ENCODE data around the gene SPEN. TPM values are rescaled to one million over a fixed set of nuclear protein-coding genes. Genes with fewer than 3 reads are reported as not detected.

The SPEN gene
- total and polyA plus RNA-seq, 9 of the 15 experiments (the other 6 are each of a cell fraction or from before 2014, with no cell fraction given): 5.7 to 87.5 (median 27.2) TPM

GRCh38 chr1:15847100-15847892, at the start of gene SPEN (continued):
- TF ChIP-seq ZBTB12 (CRISPR knock-in tag; IDR thresholded peaks at IDR 0.05) (no peak), ETV1 (tag; conservative IDR thresholded peaks at IDR 0.05; ENCODE audit: low read depth) (peak; percentile 74), FOS (IDR thresholded peaks at IDR 0.05; ENCODE audit: extremely low read depth, insufficient read length) (no peak), E2F4 (CRISPR knock-in tag; IDR thresholded peaks at IDR 0.05; ENCODE audit: low read depth) (no peak; the same call in 1 of the 2 replicates), YBX1 (IDR thresholded peaks at IDR 0.05) (no peak), XRCC5 (IDR thresholded peaks at IDR 0.05; ENCODE audit: low read depth, low read length) (no peak), COPS2 (conservative IDR thresholded peaks at IDR 0.05) (no peak), TGIF2 (CRISPR knock-in tag; IDR thresholded peaks at IDR 0.05) (no peak), BRD9 (IDR thresholded peaks at IDR 0.05; ENCODE audit: low read depth, partially characterized antibody) (no peak), MYNN (IDR thresholded peaks at IDR 0.05) (no peak), MYNN (CRISPR knock-in tag; IDR thresholded peaks at IDR 0.05) (no peak), HNRNPH1 (optimal IDR thresholded peaks at IDR 0.05; ENCODE audit: low read depth, low read length) (no peak), DPF2 (IDR thresholded peaks at IDR 0.05) (peak; percentile 64; the same call in 1 of the 2 replicates), NCOA4 (IDR thresholded peaks at IDR 0.05; ENCODE audit: partially characterized antibody) (no peak), CREB5 (CRISPR knock-in tag; IDR thresholded peaks at IDR 0.05) (no peak), BCLAF1 (IDR thresholded peaks at IDR 0.05; ENCODE audit: borderline replicate concordance in 1 of 2, control insufficient read depth in 1 of 2, low read depth in 2 of 2, low read length in 1 of 2) (0 out of 4 replicates have a peak, but pooled peaks of 1 of the 2 experiments have one; percentile 57), GMEB1 (CRISPR knock-in tag; IDR thresholded peaks at IDR 0.05) (peak; percentile 94), BCL6 (CRISPR knock-in tag; IDR thresholded peaks at IDR 0.05) (no peak)

Measured in K562 (cell line).